HG03039 (cell line): Measurements from ENCODE around the gene TTC6.

Experiments used
- ATAC-seq: cut with Tn5 transposase; IDR thresholded peaks from one replicate; pipeline ENCODE4 v1.9.1; 2021; ENCODE audit warnings: mild to moderate bottlenecking, moderate library complexity; ENCODE audit not compliant: unreplicated experiment

The TTC6 gene

DNA sequence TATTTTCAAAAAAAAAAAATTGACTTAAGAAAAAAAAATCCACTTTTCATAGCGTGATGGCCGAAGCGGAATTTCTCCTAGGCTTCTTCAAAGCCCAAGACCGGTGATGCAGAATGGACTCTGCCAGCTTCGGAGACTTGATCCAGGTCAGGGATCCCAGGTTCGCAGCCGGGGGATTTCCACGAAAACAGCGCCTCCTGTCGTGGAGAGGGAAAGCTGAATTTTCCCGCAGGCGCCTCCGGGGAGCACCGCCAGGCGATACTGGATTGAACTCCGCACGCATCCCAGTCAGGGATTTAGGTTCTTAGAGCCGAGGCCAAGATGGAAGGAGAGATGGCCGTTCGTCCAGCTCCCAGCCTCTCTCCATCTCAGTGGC lies 2.1 kb downstream of the TTC6 start:
- no peak for ATAC-seq

DNA sequence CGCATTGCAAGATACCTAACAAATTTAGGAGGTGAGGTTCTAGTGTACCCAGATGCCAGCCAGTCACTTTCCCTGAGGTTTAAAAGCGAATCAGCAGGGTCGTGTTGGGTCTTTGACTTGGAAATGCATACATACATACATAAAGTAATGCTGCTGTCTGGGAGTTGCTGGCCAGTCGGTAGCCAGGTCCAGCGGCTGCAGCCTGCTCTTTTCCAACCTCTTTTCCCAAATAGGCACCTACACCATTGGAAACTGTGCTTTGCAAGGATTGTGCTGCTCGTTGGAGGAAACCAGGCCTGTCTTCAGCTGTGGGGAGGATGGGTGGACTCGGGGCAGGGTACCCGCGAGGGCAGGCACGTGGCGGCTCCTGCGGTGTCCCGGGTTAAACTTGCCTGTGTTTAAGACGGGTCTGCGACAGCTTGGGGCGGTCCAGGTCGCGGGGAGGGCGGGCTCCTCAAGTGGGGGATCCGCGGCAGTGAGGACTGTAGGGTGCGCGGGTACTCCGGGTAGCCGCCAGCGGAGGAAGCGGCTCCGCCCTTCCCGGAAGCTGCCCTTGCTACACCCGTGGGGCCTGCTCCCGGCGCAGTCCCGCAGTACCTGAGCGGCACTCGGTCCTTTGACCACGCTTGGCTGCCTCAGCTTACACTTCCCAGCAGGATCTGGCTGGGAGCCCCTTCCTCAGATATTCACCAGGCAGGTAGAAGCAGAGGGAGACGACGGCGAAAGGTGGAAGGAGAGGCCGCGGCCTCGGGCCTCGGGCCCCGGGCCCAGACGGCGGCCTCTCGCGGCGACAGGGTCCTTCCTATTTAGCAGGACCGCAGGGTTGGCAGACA lies 2.7 kb downstream of the TTC6 start:
- ATAC-seq, result no peak

DNA sequence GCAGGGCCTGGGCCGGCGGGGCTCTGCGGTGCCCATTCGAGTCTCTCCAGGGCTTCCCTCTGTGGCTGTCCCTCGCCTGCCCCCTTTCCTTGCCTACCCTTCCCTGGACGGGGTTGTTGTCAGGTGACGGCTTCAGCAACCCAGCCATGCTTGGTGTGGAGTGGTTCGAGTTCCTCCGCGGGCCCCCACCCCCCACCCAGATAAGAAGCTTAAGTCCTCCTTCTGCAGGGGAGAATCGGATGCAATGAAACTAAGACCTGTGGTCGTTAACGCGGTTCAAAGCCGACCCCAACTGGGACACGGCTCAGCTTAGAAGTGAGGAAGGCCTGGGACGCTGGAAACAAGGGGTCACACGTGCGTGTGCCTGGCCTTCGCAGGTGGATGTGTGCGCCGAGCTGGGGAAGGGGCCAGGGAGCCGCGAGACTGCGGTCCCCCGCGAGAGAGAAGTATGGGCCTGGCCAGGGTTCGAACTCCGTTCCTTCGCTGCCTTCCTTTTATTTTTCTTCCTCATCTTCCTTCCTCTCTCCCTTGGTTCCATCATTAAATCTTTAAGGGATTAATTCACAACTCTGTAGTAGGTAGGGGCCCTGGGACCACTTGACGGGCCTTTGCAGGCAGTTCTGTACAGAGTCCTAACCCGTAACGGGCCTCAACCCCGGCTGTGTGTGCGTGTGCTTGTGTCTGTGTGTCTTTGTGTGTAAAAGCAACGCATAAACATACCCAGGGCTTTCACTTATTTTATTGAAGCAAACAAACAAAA lies 3.5 kb downstream of the TTC6 start:
- ATAC-seq, result no peak

DNA sequence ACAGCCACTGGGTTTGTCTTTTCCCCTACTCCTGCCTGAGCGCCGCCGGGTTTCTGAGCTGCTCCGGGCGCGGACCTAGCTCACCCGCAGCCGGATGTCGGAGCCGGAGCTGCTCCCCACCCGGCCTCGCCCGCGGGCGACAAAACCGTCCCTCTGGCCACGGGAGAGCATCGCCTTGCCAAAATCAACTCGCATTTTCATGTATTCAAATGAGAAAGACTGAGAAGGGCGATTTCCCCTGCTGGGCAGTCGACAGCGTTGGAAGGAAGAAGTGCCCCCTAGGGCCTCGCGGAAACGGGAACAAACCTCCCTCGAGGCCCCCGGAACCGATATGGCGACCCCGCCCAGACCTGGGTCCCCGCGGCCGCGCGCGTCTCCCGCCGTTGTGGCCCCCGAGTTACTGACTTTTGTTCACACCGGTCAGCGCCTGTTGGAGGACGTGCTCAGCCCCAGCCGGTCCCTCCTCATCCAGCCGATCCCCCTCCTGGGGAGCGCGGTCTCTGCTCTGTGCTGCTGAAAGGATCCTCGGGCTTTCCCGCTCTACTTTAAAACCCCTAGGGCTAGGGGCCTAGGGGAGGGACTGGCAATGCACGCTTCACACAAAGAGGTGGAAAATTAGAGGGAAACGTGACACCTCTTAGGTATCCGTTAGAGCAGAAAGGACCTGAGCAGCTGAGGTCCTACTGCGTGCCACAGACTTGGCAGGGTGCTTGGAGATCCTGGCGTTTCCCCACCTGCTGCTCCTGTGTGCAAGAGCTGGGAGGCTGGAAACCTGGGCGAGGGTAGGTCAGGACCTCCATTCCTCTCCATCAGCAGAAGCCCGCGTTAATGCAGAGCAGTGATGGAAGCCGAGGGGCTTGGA lies 4.3 kb downstream of the TTC6 start:
- ATAC-seq, result no peak

DNA sequence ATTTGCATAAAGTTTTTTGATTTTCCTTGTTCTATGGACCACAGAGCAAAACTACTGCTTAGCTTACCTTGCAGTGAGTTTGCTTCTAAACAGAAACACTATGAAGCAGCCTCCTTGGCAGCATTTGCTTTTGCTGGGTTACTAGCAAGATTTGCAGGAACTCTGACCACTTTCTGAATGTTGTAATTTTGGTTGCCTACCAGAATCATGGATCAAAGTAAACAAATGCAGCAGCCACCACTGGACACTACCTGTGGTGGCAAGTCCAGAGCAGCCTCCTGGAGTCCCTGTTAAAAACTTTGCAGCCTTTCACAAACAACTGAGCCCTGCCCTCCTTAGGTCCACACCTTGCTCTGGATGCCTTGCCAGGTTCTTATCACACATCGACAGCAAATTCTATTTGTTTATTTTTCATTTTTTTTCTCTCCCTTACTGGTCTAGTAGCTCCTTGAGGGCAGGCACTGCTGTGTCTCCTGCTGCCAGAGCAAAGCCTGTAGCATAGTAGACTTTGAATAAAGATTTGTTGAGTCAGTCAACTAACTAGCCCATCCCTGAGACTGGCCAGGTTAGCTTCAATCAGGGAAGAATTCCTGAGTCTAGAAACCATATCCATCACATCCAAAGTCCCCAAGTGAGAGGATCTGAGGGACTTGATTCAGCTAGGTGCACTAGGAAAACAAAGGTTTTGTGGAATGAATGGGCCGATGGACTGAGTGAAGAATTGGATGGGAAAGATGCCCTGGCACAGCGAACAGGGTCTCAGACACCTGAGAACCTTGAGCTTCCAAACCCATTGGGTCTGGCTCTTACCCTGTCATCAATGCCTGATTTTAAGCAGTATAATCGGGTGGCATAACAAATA lies 5.7 kb downstream of the TTC6 start:
- ATAC-seq, result no peak

DNA sequence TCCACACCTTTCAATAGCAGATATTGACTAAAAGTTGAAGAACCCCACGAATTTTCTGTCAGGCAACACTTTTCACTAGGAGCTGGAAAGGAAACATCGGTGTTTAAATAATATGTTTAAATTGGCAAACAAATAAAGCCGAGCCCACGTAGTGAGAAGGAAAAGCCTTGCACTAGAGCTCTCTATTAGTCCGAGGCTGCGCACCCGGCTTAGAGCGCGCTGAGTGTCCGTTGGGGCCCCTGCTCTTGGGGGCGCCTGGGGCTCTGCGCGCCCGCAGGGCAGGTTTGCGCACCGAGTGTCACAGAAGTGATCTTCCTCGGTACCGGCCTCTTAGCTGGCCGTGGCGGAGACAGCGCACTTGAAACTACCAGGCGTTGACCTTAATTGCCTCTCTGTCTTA lies 6.4 kb downstream of the TTC6 start:
- ATAC-seq, result no peak

DNA sequence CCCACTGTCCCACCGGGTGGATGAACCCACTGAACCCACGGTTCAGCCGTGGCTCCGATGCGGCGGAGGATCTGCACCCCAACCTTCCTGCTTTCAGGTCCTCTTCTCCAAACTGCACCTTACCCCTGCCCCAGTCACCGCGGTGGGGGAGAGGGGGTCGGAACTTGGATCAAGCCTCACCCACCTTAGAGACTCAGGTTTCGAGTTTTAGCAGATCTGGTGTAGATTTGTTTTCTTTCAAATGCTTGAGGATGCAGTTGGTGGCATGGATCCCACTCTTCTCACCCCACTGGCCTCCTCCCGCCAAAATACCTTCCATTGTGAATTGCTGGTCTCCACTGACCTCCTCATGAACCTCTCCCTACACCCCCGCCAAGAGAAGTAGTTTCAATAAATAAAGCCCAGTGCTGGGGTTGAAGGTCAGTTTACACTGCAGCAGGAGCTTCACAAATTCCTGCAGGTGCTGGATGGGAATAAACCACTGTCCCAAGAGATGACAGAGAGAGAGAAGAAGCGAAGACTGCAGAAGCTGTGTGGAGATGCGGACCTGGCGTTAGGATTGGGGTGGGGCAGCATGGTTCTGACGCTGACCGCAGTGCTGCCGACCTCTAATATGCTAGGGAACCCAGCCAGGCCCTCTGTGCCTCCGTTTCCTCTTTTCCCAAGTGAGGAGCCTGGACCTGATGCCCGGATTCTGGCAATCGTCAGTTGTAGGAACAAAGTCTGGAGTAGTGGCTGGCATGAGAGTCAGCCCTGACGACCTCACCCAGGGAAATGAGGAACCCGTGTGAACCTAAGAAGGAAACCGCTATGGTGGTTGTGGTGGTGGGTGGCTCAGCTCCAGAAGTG lies 7.4 kb downstream of the TTC6 start:
- ATAC-seq, result no peak

DNA sequence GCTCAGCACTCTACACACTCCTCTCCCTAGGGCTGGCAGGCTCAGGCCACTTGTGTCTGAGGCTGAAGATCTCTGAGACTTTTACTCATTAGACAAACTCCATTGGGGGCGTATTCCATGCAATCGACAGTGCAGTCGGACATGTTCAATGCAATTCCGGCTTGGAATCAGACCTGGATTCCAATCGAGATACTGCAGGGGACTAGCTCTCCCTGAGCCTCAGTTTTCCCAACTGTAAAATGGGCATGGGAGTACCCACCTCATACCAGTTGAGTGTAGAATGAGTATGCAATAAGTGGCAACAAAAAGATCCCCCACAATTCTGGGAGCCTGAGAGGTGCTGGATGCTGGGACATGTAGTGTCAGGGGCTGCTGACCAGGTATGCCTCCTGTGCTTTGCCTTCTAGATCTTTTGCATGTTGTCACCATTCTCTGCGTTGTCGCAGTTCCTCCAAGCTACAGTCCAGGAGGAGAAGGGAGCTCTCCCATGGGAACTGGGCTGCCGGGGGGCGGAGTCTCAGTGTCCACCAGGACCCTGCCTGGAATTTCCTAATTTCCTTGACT lies 8.3 kb downstream of the TTC6 start:
- no peak for ATAC-seq

DNA sequence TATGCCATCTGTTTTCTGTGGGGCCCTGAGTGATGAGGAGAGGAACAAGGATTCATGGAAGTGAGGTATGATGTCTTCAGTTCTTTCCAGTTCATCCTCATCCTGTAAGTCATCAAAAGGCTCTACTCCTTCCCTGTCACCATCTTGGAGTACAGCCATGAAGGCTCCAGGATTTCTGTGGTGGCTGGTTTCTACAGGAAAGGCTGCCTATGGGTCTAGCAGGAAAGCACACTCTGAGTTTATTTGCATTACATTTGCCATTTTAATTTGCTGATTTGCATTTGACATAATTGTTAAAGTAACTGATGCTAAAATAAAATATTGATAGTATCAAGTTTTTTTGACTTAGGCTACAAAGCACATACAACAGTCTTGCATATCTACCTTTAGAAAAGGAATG lies 11.2 kb downstream of the TTC6 start:
- no peak for ATAC-seq

DNA sequence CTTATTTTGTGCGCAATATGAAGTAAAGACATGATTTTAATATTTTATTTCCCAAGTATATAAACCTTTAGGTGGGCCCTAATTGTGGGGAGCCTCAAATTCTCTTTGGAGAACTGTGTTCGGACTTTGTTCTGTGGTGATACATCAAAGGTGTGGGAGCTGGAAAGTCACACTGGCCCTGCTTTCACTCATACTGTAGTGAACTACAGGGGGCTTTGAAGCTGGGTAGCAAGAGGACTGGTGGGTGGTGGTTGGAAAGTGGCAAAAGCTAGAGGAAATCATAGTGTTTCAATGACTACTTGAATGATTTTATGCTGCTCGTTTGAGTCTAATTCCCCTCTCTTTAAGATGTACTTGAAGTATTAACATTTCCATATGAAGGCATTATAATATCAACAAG lies 13.2 kb downstream of the TTC6 start:
- no peak for ATAC-seq

DNA sequence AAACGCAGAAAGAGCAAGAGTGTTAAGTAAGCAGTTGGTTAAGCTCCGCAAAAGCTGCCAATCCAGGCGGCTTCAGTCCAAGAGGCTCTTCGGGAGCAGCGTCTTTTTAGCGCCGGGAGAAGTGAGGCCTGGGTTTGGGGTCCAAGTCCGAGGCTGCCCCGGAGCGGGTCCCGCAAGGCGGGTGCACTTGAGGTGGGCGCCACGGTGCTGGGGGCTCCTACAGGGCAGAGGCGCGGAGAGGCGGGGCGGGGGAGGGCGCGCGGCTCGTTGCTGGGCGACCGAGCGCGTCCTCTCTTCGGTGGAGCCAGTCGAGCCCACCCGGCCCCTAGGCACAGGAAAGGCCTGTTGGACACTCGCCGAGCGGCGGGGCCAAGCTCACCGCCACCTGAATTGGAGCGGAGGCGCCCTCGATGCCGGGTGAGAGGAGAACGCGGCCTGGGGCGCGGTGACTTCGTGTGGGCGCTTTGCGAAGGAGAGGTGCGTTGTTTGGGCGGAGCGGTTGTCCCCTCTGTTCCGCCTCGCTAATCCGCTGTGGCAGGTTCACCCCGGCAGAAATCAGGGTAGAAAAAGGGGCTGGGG lies 15.6 kb downstream of the TTC6 start:
- ATAC-seq, result no peak

DNA sequence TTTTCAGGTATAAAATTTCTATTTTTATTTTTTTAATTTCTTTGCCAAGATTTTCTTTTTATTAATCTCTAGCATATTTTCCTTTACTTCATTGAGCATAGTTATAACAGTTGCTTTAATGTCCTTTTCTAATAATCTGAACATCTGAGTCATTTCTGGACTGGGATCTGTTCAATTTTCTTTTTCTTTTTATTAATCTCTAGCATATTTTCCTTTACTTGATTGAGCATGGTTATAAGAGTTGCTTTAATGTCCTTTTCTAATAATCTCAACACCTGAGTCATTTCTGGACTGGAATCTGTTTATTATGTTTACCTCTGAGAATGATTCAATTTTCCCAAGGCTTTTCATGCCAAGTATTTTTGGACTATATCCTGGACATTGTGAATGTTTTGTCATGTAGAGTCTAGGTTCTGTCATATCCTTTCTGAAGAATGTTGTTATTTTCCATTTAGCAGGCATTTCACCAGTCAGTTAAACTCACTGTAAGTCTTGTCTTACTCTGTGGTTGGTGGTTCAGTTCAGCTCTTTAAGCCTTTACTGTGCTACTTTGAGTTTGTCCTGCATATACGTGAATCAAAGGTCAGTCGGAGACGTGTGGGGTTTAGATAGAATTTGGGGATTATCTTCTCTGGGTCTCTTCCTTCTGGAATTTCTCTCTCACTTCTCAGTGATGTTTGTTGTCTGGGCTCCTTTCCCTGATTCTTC lies 20.3 kb downstream of the TTC6 start:
- no peak for ATAC-seq

DNA sequence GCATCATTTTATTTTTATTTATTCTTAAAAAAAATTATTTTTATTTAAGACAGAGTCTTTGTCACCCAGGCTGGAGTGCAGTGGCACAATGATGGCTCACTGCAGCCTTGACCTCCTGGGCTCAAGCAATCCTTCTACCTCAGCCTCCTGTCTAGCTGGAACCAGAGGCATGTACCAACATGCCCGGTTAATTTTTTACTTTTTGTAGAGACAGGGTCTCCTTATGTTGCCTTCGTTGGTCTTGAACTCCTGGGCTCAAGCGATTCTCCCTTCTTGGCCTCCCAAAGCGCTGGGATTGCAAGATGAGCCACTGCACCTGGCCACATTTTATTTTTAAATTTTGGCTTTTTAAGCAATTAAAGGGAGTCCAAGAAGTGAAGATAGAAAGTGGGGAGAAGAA lies 21.4 kb downstream of the TTC6 start:
- no peak for ATAC-seq

DNA sequence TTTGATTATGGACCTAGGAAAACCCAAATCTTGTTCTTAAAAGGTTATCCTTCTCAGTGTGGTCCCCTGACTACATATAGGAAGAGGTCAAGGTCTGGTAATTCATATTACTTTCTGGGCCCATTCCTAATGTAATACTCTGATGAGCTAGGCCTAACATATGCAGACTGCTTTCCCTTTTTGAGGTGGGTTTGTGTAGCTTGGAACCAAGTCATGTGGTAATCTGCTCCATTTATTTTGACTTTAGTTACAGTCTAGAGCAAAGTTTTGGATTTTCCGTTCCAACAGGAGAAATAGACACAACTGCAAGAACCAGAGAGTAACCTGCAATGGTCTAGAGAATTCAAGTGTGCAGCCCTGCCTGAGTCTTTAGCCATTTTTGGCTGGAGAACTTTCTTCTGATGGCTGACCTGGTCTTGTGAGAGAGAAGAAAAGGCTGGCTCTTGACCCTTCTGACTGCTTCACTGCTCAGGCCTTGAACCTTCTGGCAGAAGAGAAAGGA lies 22.5 kb downstream of the TTC6 start:
- no peak for ATAC-seq

DNA sequence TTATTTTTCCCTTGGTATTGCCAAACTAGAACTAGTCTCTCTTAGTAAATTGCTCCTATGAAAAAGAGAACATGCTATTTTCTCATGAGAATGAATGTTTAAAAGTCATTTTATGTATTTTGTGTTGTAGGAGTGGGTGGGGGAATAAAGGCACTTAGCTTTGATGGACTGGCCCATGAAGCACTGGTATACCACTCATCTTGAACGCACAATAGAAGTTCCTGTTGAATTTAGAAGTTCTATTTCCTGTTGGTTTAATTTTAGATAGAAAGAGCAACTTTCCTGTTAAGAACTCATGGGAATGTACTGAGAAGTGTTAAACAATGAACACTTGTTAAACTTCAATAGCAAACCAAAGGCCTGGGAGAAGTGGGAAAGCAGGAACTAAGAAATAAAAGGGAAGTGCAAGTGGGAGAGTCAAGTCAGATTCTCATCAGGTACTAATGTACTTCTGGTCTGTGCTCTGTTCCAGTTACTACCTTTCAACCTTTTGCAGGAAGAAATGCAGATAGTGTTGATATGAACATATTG lies 23.1 kb downstream of the TTC6 start:
- no peak for ATAC-seq

DNA sequence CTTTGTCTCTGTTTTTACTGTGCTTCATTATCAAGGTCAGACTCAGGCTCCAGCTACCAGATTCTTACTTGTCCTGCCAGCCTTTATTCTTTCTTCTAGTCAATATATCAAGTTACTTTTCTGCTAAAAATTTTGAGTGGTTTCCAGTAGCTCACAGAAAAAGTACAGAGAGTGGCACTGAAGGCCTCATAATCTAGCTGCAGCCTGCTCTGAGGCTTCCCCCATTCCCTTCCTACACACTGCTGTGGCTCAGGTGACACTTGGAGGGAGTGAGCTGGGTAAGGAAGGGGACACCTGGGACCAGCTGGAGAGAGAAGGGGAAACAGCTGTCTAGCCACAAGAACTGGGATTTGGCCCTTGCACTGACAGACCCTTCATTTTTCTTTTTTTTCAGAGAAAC lies 25.4 kb downstream of the TTC6 start:
- ATAC-seq, result no peak

DNA sequence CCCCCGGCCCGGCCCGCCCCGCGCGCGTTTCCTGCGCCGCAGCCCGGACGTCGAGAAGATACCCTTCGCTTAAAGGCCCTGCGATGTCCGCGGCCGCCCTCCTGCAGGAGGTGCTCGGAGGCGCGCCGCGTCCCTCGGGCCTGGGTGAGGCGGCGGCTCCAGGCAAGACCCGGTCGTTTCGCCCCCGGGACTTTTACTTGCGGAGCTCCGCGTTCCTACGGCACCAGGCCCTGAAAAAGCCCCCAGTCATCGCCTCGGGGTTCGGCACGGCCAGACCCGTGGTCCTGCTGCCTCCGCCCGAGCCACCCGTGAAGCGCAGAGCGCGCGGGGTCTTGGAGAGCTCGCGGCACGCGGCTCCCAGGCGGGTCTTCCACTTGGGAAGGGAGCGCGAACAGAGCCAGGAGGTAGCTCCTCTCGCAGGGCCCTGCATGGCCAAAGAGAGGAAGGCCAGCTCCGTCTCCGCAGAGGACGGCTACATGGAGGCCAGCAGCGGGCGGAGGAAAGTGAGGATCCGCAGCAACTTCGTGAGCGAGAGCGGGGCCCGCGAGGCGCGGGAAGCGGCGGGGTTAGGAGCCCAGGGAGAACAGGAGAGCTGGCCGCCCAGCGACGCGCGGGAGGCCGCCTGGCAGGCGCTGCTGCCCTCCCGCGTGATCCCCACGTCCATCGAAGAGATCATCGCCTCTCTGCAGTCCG lies 26.9 kb downstream of the TTC6 start:
- ATAC-seq, result no peak
